ENCODE data around the gene L3MBTL4. TPM values are rescaled to one million over a fixed set of nuclear protein-coding genes. Genes with fewer than 3 reads are reported as not detected.

Gene L3MBTL4
- polyA plus RNA-seq, 3 donors from 2014 or later, result 3.9 to 6.7 (median 4.1) TPM

DNA sequence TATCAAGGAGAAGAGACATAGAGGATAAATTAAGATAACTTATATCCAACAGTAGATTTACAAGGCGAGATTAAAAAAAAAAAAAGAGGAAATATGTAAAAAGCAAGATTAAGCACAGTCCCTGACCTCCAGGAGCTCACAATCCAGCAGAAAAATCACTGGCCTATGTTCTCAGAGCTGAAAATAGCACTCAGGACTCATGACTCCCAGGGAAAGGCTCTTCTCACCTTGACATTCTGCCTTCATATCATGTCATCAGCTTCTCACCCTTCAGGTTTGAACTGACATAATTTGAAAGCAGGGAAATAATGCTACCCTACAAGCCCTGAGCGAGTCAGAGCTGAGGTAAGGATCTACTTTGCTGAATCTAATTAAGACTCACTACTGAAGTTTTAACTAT is 82.8 kb downstream of the L3MBTL4 start:
- H3K9me3 Mint-ChIP-seq, result peaks cover under 1 to 13% (median 2%) of the 10 kb centered on the region in 6 donors
- peaks cover 0 to 19% (median 5%) of the 10 kb centered on the region in 3 donors for H3K36me3 Mint-ChIP-seq
- H3K4me3 Mint-ChIP-seq, result no peak overlapping the region
- DNase-seq, result no peak
- peaks cover 7 to 23% of the 10 kb centered on the region in 2 donors for H3K4me1 Mint-ChIP-seq
- H3K27me3 Mint-ChIP-seq (ENCODE audit: low read depth in 3 of 3), result peaks cover 0 to 2% (median 1%) of the 10 kb centered on the region in 3 donors
- H3K27ac Mint-ChIP-seq, result no peak overlapping the region

DNA sequence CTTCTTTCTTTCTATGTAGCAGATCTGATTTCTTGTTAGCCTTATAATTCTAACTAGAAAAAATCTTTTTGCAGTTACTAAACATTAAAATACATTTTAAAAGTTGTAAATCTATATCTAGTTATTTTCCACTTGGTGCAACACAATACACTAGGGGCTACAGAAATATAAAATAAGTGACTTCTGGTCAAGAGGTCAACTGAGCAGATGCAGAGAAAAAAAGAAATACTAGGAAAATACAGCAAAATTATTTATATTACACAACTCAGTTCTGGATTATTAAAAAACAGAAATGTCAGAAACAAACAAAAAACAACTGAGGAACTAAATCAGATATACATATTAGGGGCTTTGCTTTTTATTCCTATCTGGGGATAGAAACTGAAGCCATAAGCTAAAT is 83.9 kb downstream of the L3MBTL4 start:
- Mint-ChIP-seq H3K4me3 (no peak overlapping the region), H3K27ac (no peak overlapping the region), H3K9me3 (peaks cover 0 to 7% (median 0%) of the 10 kb centered on the region in 6 donors), H3K4me1 (peaks cover 6 to 23% of the 10 kb centered on the region in 2 donors), H3K27me3 (ENCODE audit: low read depth in 3 of 3) (peaks cover 0 to 2% (median 1%) of the 10 kb centered on the region in 3 donors), H3K36me3 (peaks cover 0 to 17% (median 8%) of the 10 kb centered on the region in 3 donors)
- no peak for DNase-seq

DNA sequence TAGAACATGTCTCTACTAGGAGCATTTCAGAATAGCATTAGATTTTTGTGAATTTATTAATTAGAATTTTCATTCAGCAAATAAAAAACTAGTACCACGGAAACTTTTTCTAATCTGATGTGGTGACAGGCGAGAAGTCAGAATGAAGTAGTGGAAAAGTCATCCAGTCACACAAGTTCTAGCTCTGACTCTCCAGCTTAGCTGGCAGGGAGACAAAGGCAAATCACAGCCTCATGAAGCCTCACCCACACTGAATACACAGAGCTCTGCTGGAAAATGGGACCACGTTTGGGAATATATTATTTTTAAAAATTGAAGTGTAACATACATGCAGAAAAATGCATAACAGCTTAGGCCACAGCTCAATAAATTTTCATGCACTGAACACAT is 86.1 kb downstream of the L3MBTL4 start:
- H3K4me3 Mint-ChIP-seq, result no peak overlapping the region
- peaks cover 0 to 1% (median 0%) of the 10 kb centered on the region in 3 donors for H3K27me3 Mint-ChIP-seq (ENCODE audit: low read depth in 3 of 3)
- H3K27ac Mint-ChIP-seq, result no peak overlapping the region
- peaks cover 4 to 17% of the 10 kb centered on the region in 2 donors for H3K4me1 Mint-ChIP-seq
- peaks cover 0 to 12% (median 3%) of the 10 kb centered on the region in 6 donors for H3K9me3 Mint-ChIP-seq
- H3K36me3 Mint-ChIP-seq, result peaks cover 5 to 14% (median 13%) of the 10 kb centered on the region in 3 donors
- DNase-seq, result no peak

DNA sequence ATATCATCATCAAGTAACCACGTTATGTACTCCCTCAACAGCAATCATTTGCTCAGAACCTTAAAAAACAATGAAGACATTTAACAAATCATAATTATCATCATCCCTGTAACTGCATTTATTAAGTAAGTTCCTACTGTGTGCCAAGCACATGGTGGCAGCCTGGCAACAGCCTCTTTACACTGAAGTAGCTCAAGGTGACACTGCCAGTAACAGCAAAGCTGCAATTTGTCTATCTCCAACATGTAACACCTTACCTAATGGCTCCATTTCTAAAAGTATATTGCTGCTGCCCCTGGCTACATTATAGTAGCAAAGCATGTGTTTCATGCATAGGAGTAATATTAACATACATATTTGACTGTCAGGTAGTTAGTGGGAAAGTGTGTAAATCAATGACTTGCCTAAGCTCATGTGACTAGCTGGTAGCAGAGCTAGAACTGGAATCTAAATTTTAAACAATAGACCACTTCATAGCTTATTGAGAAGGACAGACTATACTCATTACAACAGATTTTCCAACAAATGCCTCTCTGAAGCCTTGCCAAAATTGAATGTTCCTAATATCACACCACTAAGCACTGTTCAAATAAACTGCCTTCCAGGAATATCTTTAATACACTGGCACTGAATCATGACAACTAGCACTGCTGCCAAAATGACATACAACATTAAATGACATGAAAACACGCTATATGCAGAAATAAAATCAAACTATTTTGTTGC is 86.7 kb downstream of the L3MBTL4 start:
- Mint-ChIP-seq H3K27ac (no peak overlapping the region), H3K9me3 (peaks cover 4 to 18% (median 9%) of the 10 kb centered on the region in 6 donors), H3K27me3 (ENCODE audit: low read depth in 3 of 3) (peaks cover 0 to 1% (median 0%) of the 10 kb centered on the region in 3 donors), H3K4me1 (peaks cover 4 to 17% of the 10 kb centered on the region in 2 donors), H3K36me3 (peaks cover 10 to 19% (median 18%) of the 10 kb centered on the region in 3 donors), H3K4me3 (no peak overlapping the region)
- no peak for DNase-seq

DNA sequence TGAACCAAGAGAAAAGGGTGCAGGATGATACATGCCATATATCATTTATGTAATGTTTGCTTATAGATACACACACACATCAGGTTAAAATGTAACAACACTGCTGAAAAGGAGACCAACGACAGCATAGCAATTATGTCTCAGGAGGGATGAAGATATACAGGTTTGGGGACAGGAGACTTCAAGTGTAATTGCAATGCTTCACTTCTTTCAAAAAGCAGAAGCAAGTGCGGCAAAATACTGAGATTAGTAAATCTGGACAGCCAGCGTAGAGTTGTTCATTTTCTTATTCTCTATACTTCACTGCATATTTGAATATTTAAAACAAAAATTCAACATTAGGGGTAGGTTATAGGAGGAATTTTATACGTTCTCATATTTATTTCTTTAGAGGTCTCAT is 87.2 kb downstream of the L3MBTL4 start:
- no peak for DNase-seq
- H3K9me3 Mint-ChIP-seq, result peaks cover 8 to 23% (median 14%) of the 10 kb centered on the region in 6 donors

DNA sequence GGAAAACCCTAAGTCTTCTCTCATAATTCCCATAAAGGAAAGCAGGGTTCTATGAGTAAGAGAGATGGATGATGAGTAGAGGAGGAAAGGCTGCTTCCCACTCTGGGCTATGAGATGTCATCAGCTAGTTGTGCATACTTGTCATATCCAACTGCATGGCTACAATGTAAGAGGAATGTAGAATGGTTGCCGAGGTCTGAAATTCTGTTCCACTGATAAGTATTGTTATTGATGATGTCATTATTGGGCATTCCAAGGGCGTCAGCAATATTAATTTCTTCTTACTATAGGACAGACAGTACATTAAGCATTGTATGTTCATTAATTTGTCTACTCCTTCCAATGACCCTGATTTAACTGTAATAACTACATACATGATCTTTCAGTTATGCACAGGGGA is 88.1 kb downstream of the L3MBTL4 start:
- Mint-ChIP-seq H3K4me3 (no peak overlapping the region), H3K27me3 (ENCODE audit: low read depth in 3 of 3) (peaks cover 0 to 3% (median 0%) of the 10 kb centered on the region in 3 donors), H3K4me1 (peaks cover 5 to 16% of the 10 kb centered on the region in 2 donors), H3K36me3 (peaks cover 19 to 30% (median 29%) of the 10 kb centered on the region in 3 donors), H3K9me3 (peaks cover 13 to 31% (median 19%) of the 10 kb centered on the region in 6 donors), H3K27ac (no peak overlapping the region)
- DNase-seq, result no peak

More for the DNA sequence above, 87.2 kb downstream of the L3MBTL4 start:
- H3K27me3 Mint-ChIP-seq (ENCODE audit: low read depth in 3 of 3), result peaks cover 0 to 1% (median 0%) of the 10 kb centered on the region in 3 donors
- H3K27ac Mint-ChIP-seq, result no peak overlapping the region
- peaks cover 4 to 17% of the 10 kb centered on the region in 2 donors for H3K4me1 Mint-ChIP-seq
- peaks cover 16 to 24% (median 23%) of the 10 kb centered on the region in 3 donors for H3K36me3 Mint-ChIP-seq
- no peak overlapping the region for H3K4me3 Mint-ChIP-seq

DNA sequence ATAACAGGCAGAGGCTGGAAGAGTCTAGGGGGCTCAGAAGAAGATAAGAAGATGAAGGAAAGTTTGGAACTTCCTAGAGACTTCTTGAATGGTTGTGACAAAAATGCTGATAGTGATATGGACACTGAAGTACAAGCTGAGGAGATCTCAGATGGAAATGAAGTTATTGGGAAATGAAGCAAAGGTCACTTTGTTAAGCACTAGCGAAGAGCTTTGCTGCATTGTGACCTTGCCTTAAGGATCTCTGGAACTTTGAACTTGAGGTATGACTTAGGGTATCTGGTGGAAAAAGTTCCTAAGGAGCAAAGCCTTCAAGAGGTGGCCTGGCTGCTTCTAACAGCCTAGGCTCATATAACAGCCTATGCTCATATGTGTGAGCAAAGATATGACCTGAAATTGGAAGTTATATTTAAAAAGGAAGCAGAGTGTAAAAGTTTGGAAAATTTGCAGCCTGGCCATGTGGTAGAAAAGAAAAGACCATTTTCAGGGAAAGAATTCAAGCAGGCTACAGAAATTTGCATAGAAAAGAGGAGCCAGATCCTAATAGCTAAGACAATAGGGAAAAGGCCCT is 91.3 kb downstream of the L3MBTL4 start:
- H3K27ac Mint-ChIP-seq, result peak overlapping the region in 1 of 6 donors; percentile 22
- peaks cover 9 to 23% of the 10 kb centered on the region in 2 donors for H3K4me1 Mint-ChIP-seq
- H3K4me3 Mint-ChIP-seq, result no peak overlapping the region
- H3K9me3 Mint-ChIP-seq, result peaks cover 15 to 44% (median 22%) of the 10 kb centered on the region in 6 donors
- DNase-seq, result no peak
- H3K36me3 Mint-ChIP-seq, result peaks cover 19 to 30% (median 24%) of the 10 kb centered on the region in 3 donors
- peaks cover 0 to 1% (median 0%) of the 10 kb centered on the region in 3 donors for H3K27me3 Mint-ChIP-seq (ENCODE audit: low read depth in 3 of 3)

DNA sequence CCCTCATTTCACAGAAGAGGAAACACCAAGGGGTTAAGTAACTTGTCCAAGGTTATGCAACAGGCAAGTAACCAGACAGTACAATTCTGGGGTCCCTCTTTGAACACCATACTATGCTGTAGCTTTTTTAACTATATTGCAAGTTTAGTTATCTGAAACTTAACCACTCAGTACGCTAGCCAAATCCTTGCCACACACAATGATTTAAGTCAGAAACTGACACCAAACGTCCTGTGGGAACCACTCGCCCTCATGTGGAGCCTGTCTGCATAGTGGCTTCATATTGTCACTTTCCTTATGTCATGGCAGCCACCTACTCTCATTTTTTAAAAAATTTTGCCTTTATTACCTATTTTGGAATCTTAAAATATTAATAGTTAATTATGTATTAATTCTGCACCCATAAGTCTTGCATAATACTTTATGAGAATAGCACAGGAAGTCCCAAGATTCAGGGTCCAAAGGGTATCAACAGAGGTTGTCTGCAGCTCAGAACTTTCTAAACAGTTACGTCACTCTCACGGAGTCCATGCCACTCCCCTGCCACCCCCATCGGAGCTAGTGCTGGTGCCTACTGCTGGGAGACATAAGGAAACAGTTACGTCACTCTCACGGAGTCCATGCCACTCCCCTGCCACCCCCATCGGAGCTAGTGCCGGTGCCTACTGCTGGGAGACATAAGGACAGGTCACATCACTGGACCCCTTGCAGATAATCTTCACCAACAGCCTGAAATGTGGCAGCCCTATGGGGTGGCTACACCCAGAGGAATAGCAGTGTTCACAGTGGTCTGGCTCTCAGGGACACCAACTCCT is 99.0 kb downstream of the L3MBTL4 start:
- peaks cover 0 to 28% (median 4%) of the 10 kb centered on the region in 6 donors for H3K9me3 Mint-ChIP-seq
- H3K4me3 Mint-ChIP-seq, result no peak overlapping the region
- no peaks in the 10 kb centered on the region for H3K27me3 Mint-ChIP-seq (ENCODE audit: low read depth in 3 of 3)
- peaks cover 4 to 10% (median 6%) of the 10 kb centered on the region in 3 donors for H3K36me3 Mint-ChIP-seq
- peaks cover 11 to 25% of the 10 kb centered on the region in 2 donors for H3K4me1 Mint-ChIP-seq
- DNase-seq, result peak in 2 of 3 donors; percentile 6
- no peak overlapping the region for H3K27ac Mint-ChIP-seq

DNA sequence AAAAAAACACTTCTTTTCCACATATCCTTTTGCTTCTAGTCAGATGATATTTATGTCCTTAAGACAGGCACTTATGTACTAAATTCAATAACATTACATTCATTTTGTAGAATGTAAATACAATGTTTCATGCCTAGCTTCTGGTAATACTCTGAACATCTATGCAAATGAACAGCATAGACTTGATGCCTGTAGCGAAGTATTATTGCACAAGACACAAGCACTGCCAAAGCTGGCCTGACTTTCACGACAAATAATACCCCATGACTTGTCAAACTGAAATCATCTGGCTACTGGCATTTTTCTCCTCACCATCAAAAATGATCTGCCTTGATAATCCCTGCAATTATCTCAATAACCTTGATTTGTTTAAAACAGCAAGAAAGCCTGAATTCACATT is 101.3 kb downstream of the L3MBTL4 start:
- no peaks in the 10 kb centered on the region for H3K27me3 Mint-ChIP-seq (ENCODE audit: low read depth in 3 of 3)

DNA sequence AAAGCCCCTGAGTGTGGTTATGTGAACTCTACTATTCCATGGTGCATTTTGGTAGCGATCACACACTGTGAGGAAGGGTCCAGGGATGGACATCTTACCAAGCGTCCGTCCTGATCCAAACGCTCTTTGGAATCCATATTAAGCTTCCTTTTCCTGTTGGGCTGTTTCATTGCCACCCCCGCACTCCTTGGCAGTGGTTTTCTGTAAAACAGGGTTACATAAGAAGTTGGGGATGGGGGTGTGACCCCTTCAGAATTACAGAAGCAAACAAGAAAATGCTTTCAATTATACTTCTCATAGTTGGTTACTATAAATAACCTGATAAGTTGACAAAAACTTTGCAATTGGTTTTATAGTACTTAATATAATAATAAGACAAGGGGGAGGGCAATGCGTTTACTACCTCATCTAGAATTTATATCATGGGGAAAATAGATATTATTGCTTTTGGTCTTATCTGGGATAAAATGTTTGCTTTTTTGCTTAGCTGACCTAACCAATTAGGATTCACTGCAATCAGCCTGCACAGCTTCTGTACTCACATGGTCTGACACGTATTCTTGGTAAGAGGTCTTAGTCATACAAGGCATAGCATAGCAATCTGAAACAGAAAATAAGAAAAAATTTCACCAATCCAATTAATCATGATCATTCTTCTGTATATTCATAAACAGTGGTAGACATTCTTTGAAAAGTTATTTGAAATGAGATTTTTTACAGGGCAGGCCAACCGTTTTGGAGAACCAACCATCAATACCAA is 103.1 kb downstream of the L3MBTL4 start:
- H3K9me3 Mint-ChIP-seq, result peaks cover 0 to 4% (median 0%) of the 10 kb centered on the region in 6 donors
- no peak overlapping the region for H3K4me3 Mint-ChIP-seq
- DNase-seq, result no peak
- peaks cover 14 to 40% (median 37%) of the 10 kb centered on the region in 3 donors for H3K36me3 Mint-ChIP-seq
- H3K27me3 Mint-ChIP-seq (ENCODE audit: low read depth in 3 of 3), result no peaks in the 10 kb centered on the region
- H3K27ac Mint-ChIP-seq, result no peak overlapping the region
- peaks cover 10 to 28% of the 10 kb centered on the region in 2 donors for H3K4me1 Mint-ChIP-seq

More for the DNA sequence above, 101.3 kb downstream of the L3MBTL4 start:
- H3K4me3 Mint-ChIP-seq, result no peak overlapping the region
- peaks cover 8 to 27% (median 26%) of the 10 kb centered on the region in 3 donors for H3K36me3 Mint-ChIP-seq
- H3K4me1 Mint-ChIP-seq, result peaks cover 10 to 28% of the 10 kb centered on the region in 2 donors
- H3K9me3 Mint-ChIP-seq, result peaks cover 0 to 16% (median 3%) of the 10 kb centered on the region in 6 donors
- no peak for DNase-seq
- no peak overlapping the region for H3K27ac Mint-ChIP-seq

DNA sequence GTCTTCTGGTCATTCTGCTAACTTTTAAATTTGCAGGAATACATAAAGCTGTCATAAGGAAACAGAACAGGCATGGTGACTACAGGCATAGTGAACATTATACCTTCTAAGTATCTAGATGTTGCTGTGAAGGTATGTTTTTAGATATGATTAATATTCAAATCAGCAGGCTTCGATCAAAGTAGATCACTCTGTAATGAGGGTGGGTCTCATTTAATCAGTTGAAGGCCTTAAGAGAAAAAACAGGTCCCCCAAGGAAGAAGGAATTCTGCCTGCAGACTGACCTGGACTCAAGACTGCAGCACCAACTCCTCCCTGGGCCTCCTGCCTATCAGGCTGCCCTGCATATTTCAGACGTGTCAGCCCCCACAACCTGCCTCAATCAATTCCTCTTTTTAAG is 104.0 kb downstream of the L3MBTL4 start:
- Mint-ChIP-seq H3K27ac (no peak overlapping the region), H3K9me3 (peaks cover 0 to 4% (median 0%) of the 10 kb centered on the region in 6 donors), H3K36me3 (peaks cover 16 to 48% (median 44%) of the 10 kb centered on the region in 3 donors), H3K4me1 (peaks cover 10 to 26% of the 10 kb centered on the region in 2 donors), H3K4me3 (no peak overlapping the region), H3K27me3 (ENCODE audit: low read depth in 3 of 3) (no peaks in the 10 kb centered on the region)
- no peak for DNase-seq

DNA sequence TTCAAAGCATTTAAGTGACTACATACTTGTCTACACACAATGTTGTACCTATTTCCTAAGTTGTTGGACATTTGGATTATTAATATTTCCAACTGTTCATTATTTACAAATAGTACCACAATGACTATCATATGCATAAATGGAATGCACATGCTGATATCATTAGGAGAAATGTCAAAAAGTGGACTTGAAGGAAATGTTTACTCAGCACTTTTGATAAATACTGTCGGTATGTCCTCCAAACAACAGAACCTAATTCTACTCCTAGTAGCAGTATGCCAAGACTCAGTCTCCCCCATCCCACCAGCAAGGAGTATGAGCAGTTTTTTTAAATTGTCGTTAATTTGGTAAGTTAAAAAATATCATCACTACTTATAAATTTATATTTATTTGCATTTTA is 116.8 kb downstream of the L3MBTL4 start:
- Mint-ChIP-seq H3K36me3 (peaks cover 0 to 34% (median 6%) of the 10 kb centered on the region in 3 donors), H3K9me3 (no peaks in the 10 kb centered on the region), H3K4me1 (peaks cover 23% of the 10 kb centered on the region in 2 donors), H3K4me3 (no peak overlapping the region), H3K27me3 (ENCODE audit: low read depth in 3 of 3) (peaks cover 0 to 2% (median 0%) of the 10 kb centered on the region in 3 donors), H3K27ac (no peak overlapping the region)
- DNase-seq, result no peak

Measured in immature natural killer cell (primary cell).